Stimulated activated CD4-positive, alpha-beta T cell treated with anti-CD3 and anti-CD28 coated beads, Interleukin-12 subunit alpha, Interleukin-12 subunit beta, amount 100 ng/mL, for 24 hours (primary cell): ENCODE measurements around the gene EIF4EBP3.
"Not testable (repeated sequence)": the region's sequence is repeated elsewhere in the genome, so short reads cannot be mapped to it uniquely, and the experiment has no call there.

Source experiments
- DNase-seq, 2 experiments: peaks; one replicate each; pipeline ENCODE4 v3.0.0-alpha.2; 2020; ENCODE audit warnings: low read depth in 2 of 2

The EIF4EBP3 gene

GRCh38 chr5:140576776-140577201 lies 29.3 kb downstream of the EIF4EBP3 start:
- no peak for DNase-seq

- not testable (repeated sequence) for DNase-seq
Measured at GRCh38 chr5:140579188-140579747, 31.8 kb downstream of the EIF4EBP3 start.

GRCh38 chr5:140587495-140587894 lies 40.0 kb downstream of the EIF4EBP3 start:
- DNase-seq = no peak

GRCh38 chr5:140588311-140589070 lies 41.0 kb downstream of the EIF4EBP3 start:
- DNase-seq = no peak

- DNase-seq = no peak
Measured at GRCh38 chr5:140590861-140591260, 43.4 kb downstream of the EIF4EBP3 start.

- no peak for DNase-seq
Measured at GRCh38 chr5:140591747-140592372, 44.4 kb downstream of the EIF4EBP3 start.

GRCh38 chr5:140593070-140593469 lies 45.6 kb downstream of the EIF4EBP3 start:
- DNase-seq = not testable (repeated sequence)

GRCh38 chr5:140594169-140594568 lies 46.7 kb downstream of the EIF4EBP3 start:
- DNase-seq = no peak

GRCh38 chr5:140595538-140596300 lies 48.3 kb downstream of the EIF4EBP3 start:
- no peak for DNase-seq

GRCh38 chr5:140596321-140596741 lies 48.9 kb downstream of the EIF4EBP3 start:
- DNase-seq = no peak

GRCh38 chr5:140598836-140599235 lies 51.4 kb downstream of the EIF4EBP3 start:
- no peak for DNase-seq
